OCI-LY3 (cell line): ENCODE results near the gene PRR35.

ENCODE experiments used
- CTCF ChIP-seq: fragments of 200-600, 300-600 bp; sonication (generic); IDR thresholded peaks from 2 replicates; pipeline ENCODE4 v1.5.1; 2014; ENCODE audit warnings: antibody characterized with exemption, low read length, low read depth
- EZH2phosphoT487 ChIP-seq: fragments of 200-600 bp; shearing (Covaris generic); IDR thresholded peaks from 2 replicates; pipeline ENCODE4 v1.6.1; 2018; ENCODE audit warnings: antibody characterized with exemption, mixed run types, low read depth

- TF ChIP-seq EZH2phosphoT487 (no peak), CTCF (no peak)
Observed at GRCh38 chr16:592518-593306, 32.5 kb downstream of the PRR35 start.
